LNCaP clone FGC (cell line): ENCODE measurements around the gene UBE2G1.

ENCODE experiments used
- DNase-seq: peaks from one replicate; pipeline ENCODE4 v3.0.0-alpha.2; 2011; ENCODE audit warnings: low read depth
- H3K4me3 ChIP-seq: 2 replicates; pipeline ENCODE4 v1.5.1; 2011; ENCODE audit warnings: mild to moderate bottlenecking, low read depth, low read length, control low read depth
- TF ChIP-seq, protein P1 (sequence below): IDR thresholded peaks from 2 replicates; pipeline ENCODE4 v1.5.1; 2012; ENCODE audit warnings: mild to moderate bottlenecking; ENCODE audit not compliant: control insufficient read depth, insufficient read depth; ENCODE audit errors: extremely low read depth

Gene UBE2G1

DNA sequence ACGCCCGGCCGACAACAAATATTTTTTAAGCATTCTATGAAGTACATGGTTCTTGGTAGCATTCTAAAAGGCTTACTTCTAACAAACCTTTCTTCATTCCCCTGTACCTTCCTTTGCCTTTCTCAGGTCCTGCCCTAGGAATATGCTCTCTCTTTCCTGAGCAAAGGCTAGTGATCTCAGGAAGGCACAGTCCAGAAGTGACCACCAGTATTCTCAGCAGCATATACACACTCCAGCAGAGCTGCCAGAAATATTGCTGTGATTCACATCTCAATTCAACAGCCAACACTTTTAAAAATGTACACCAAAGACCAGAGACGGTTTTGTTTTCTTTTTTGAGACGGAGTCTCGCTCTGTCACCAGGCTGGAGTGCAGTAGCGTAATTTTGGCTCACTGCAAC, 61.3 kb downstream of the UBE2G1 start:
- TF ChIP-seq, protein P1, sequence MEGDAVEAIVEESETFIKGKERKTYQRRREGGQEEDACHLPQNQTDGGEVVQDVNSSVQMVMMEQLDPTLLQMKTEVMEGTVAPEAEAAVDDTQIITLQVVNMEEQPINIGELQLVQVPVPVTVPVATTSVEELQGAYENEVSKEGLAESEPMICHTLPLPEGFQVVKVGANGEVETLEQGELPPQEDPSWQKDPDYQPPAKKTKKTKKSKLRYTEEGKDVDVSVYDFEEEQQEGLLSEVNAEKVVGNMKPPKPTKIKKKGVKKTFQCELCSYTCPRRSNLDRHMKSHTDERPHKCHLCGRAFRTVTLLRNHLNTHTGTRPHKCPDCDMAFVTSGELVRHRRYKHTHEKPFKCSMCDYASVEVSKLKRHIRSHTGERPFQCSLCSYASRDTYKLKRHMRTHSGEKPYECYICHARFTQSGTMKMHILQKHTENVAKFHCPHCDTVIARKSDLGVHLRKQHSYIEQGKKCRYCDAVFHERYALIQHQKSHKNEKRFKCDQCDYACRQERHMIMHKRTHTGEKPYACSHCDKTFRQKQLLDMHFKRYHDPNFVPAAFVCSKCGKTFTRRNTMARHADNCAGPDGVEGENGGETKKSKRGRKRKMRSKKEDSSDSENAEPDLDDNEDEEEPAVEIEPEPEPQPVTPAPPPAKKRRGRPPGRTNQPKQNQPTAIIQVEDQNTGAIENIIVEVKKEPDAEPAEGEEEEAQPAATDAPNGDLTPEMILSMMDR = no peak
- no peak for DNase-seq
- no peak overlapping the region for H3K4me3 ChIP-seq

DNA sequence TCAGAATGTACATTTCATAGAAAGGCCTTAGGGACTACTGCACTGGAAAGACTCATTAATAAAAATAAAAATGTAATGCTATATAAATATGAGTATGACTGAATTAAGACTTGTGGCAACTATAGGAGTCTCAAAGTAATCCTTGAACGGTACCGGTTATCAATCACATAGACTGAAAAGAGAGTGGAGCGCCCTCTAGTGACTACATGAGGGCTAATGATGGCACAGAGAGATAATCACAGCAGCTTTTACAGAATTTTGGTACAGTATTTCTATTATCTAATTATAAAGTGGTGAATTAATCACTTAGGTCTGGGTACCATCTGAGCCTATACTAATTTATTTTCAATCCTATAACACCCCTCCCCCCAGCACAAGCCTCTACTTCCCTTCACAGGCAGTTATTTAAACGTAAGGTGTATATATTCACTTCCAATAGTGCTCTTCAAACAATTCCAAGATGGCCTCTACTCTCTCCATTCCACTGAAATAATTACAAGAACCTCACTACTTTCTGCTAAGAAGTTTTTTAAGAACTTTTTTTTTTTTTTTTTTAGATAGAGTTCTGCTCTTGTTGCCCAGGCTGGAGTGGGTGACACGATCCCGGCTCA, 62.0 kb downstream of the UBE2G1 start:
- H3K4me3 ChIP-seq = no peak overlapping the region
- TF ChIP-seq, protein P1 = peak; percentile 63
- DNase-seq = no peak

DNA sequence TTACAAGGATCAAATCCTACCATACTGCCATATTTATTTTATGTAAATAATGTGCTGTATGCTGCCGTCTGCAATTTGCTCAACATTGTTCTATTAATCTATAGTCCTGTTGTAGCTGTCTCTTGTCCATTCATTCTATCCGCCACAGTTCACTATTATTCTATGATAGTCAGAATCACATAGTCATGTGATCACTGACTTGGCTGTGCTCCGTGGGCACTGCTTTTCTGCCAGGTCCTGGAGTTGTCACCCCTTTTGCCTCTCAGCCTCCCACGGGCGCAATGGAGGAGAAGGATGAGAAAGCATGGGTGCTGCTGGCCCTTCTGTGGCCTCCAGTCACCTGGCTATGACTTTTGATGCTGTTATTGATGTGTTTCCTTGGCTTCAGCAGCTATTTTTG, 65.4 kb downstream of the UBE2G1 start:
- H3K4me3 ChIP-seq = no peak overlapping the region
- DNase-seq = no peak
- TF ChIP-seq, protein P1 = no peak

DNA sequence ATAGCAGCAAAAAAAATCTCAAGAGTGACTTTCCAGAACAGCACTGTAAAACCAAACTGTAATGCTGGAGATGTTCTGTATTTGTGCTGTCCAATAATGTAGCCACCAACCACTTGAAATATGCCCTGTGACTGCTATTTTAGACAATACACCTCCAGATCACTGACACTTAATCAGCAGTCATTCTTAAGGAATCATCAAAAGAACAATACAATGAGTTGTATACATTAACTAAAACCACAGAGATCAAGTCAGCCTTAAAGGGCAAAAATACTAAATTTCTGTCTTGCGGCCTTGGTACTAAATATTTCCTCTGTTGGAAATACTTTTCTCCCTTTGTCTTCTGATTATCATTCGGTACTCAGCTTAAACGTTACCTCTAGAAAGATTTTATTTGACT, 69.1 kb downstream of the UBE2G1 start:
- TF ChIP-seq, protein P1 = no peak
- H3K4me3 ChIP-seq = no peak overlapping the region
- no peak for DNase-seq

DNA sequence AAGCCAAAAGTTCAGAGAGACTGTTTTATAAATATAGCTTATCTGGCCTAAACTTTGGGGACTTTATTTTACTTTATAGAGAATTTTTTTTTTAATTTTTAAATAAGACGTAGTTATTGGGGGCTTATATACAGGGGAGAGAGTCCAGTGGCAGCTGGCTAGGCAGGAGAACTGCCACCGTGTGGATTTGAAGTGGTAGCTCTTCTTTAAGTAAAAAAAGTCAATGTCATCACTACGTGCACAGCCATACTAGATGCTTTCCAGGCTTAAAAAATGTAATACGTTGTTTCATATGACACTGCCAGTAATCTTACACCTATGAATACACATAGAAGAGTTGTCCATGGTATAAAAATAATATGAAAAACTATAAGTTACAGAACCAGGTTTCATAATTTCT, 70.8 kb downstream of the UBE2G1 start:
- no peak overlapping the region for H3K4me3 ChIP-seq
- no peak for DNase-seq
- TF ChIP-seq, protein P1 = no peak

DNA sequence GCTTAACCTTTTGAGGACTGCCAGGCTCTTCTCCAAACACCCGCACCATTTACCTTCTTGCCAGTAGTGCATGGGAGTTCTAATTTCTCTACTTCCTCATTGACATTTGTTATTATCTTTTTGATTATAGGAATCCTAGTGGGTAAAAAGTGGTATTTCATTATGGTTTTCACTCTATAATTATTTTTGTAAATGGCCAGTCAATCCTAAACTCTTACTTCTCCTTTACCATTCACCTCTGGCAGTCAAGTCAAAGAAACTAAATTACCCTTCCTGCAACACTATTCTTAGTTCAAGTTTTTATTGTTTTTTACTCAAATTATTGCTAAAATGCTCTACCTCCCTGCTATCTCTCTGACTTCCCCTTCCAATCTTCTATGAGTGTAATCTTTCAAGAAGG, 72.9 kb downstream of the UBE2G1 start:
- DNase-seq = no peak
- TF ChIP-seq, protein P1 = no peak
- no peak overlapping the region for H3K4me3 ChIP-seq

DNA sequence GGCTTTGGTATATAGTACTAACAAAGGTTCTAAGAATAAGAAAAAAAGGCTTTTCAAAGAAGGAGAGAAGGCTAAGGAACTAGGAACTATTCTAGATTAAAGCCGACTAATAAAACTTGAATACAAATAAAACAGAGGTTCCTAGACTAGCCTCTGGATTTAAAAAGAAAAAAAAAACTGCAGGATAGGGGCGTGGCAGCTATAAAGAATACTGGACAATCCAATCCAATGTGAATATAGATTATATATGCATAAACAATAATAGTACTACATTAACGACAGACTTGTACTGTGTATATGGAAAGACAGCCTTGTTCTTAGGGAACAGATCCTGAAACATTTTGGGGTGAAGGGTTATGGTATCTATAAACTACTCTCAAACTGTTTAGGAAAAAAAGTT, 78.8 kb downstream of the UBE2G1 start:
- H3K4me3 ChIP-seq = no peak overlapping the region
- TF ChIP-seq, protein P1 = no peak
- DNase-seq = no peak
